Heart left ventricle (tissue), 16 donors: ENCODE results near the gene SCFD2. TPM values are rescaled to one million over a fixed set of nuclear protein-coding genes. Genes with fewer than 3 reads are reported as not detected.

Experiments used
- ATAC-seq, 4 donors: fragments of 200-7000 bp; cut with Tn5 transposase; one replicate each; pipeline ENCODE4 v1.9.1; 2020 to 2022; ENCODE audit warnings: moderate library complexity in 4 of 4, mild to moderate bottlenecking in 3 of 4, moderate number of reproducible peaks in 1 of 4
- DNase-seq, 5 donors: peaks; one replicate each; pipeline ENCODE4 v3.0.0-alpha.2; 2020
- H3K27ac ChIP-seq, 12 donors: fragments of 200-600 bp; sonication (generic) in 4 of 12; one replicate each; pipeline versions ENCODE4 v1.5.0 to v1.8.0; 2016 to 2022; ENCODE audit warnings: mild to moderate bottlenecking in 2 of 12
- H3K27me3 ChIP-seq, 9 donors: fragments of 200-600 bp; sonication (generic) in 2 of 9; one replicate each; pipeline versions ENCODE4 v1.5.1 to v1.8.0; 2016 to 2022; ENCODE audit warnings: mild to moderate bottlenecking in 3 of 9
- H3K36me3 ChIP-seq, 9 donors: fragments of 200-600 bp; sonication (generic) in 2 of 9; one replicate each; pipeline versions ENCODE4 v1.5.0 to v1.8.0; 2018 to 2022; ENCODE audit warnings: mild to moderate bottlenecking in 2 of 9
- H3K4me1 ChIP-seq, 12 donors: fragments of 200-600 bp; sonication (generic) in 4 of 12; one replicate each; pipeline versions ENCODE4 v1.5.0 to v1.8.0; 2016 to 2022; ENCODE audit warnings: mild to moderate bottlenecking in 3 of 12
- H3K4me3 ChIP-seq, 12 donors: fragments of 200-600 bp; sonication (generic) in 4 of 12; one replicate each; pipeline versions ENCODE4 v1.5.0 to v1.8.0; 2017 to 2022; ENCODE audit warnings: mild to moderate bottlenecking in 9 of 12, moderate library complexity in 4 of 12
- H3K9me3 ChIP-seq, 12 donors: fragments of 200-600 bp; sonication (generic) in 4 of 12; one replicate each; pipeline versions ENCODE4 v1.5.0 to v1.8.0; 2016 to 2022; ENCODE audit warnings: mild to moderate bottlenecking in 1 of 12
- POLR2A ChIP-seq, 2 donors: fragments of 450-650 bp; IDR thresholded peaks; one replicate each; pipeline ENCODE4 v1.6.1; 2017; ENCODE audit warnings: antibody characterized with exemption in 2 of 2, mild to moderate bottlenecking in 2 of 2, moderate library complexity in 2 of 2
- WGBS, 4 donors: extraction: QIAGEN DNeasy Blood & Tissue Kit in 2 of 4; methylation state at CpG; one replicate each; pipeline versions ENCODE4 v1.1.5 to v1.1.7; 2013 to 2018; 5-methylcytosine and 5-hydroxymethylcytosine counted together
- intact Hi-C, 10 donors: fragments of 100-400 bp; cut with DNase I; formaldehyde crosslinking; loops; one replicate each; pipeline versions ENCODE4 v1.11.1 to v1.14.2; 2022
- polyA plus RNA-seq, 2 donors: library from polyadenylated mRNA; stranded (reverse); fragments of 200-250 nt; gene quantifications; one replicate each; pipeline ENCODE4 v1.2.3, GENCODE V29; 2013
- total RNA-seq, 9 donors: library from RNA; depleted of rRNA in 2 of 9; stranded (reverse); fragments of >200 nt in 2 of 9; fragmentation: NEBNext Ultra II Directional in 3 of 9; extraction: Animal tissue kit (Norgen Biotek cat#: 25700) in 3 of 9; gene quantifications; one replicate each; pipeline versions ENCODE4 v1.1.0 to v1.2.4, GENCODE V29; 2016 to 2023
- TF ChIP-seq, protein P1 (sequence below), 12 donors: fragments of 200-600 bp; sonication (generic) in 4 of 12; IDR thresholded peaks; one replicate each; pipeline versions ENCODE4 v1.5.0 to v1.8.0; 2018 to 2022; ENCODE audit warnings: antibody characterized with exemption in 12 of 12, mild to moderate bottlenecking in 5 of 12
- donor health status: ischemic (EF 13 %, LVEDD 7.1; RV severe dilation, severe dysfunction).
- donor health status: healthy with polysubstance abuse.
- donor health status: DM: no; HTN: yes; CAD: no.
- donor health status: DM: no; HTN: no; CAD: no.
- donor health status: ischemic (EF 25% LVEDD 6.9; RV normal size, moderate dysfunction).
- donor health status: ischemic (EF 25% LVEDD 5.7; RV mildly dilated, moderate dysfunction).
- donor health status: healthy.
- donor health status: DM: yes; HTN: yes; CAD: no.
- donor health status: ischemic (EF 35%, LVEDD 5.7; RV mildly dilated, moderate dysfunction).
- donor health status: nonischemic (EF 11% LVEDD 7.7; RV severe dilation, severe dysfunction).
- donor health status: DM: yes; HTN: yes; CAD: no.
- donor health status: PGD.
- donor health status: ischemic (EF 29% LVEDD 5.4; RV normal size, mild dysfunction).
- donor health status: nonischemic (EF 23%, LVEDD 6.1; RV moderate dilation, normal function).

Gene SCFD2
- total and polyA plus RNA-seq, 11 donors: 3.7 to 14.0 (median 9.8) TPM

DNA sequence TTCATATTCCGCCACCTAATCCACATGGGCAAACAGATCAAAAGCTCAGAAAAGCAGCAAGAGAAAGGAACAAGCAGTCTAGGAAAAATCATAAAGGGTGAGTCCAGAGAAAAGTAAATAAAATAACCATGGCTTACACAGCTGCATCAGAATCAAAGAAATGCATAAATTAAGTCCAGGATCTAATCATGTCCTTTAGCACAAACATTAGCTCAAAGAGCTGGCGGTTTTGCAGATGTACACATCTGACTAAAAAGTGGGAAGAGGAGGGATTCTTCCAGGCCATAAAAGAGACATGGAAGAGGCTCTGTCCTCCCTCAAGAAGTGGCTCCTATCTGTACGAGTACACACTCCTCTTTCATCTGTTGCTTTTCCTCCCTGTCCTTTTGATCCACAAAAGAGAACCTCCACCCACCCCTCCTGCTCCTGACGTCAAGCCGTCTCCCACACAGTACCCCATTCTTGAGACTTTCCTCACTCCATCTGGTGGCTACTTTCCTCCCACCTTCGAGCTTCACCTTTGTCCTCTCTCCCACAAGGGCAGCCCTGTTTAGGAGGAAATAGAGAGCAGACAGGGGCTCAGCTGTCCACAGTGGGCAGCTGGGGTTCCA lies 411.2 kb downstream of the SCFD2 start:
- Histone ChIP-seq H3K27ac (no peak overlapping the region), H3K9me3 (no peaks in the 10 kb centered on the region), H3K36me3 (no peaks in the 10 kb centered on the region), H3K27me3 (no peaks in the 10 kb centered on the region), H3K4me1 (peaks cover 0 to 30% (median 11%) of the 10 kb centered on the region in 12 donors), H3K4me3 (no peak overlapping the region)
- DNase-seq: no peak
- intact Hi-C loops: loop anchor here in 3 of 10 donors (5.0 to 10.0 kb wide), 4 partner anchors 90 to 242 kb away; partner anchors contain the start of gene RASL11B (in 2 of the 3)
- no peak for ATAC-seq
- 86 to 92% (median 89%) methylated on average over 6 of the region's 6 CpGs for WGBS, 4 donors
- TF ChIP-seq, protein P1, sequence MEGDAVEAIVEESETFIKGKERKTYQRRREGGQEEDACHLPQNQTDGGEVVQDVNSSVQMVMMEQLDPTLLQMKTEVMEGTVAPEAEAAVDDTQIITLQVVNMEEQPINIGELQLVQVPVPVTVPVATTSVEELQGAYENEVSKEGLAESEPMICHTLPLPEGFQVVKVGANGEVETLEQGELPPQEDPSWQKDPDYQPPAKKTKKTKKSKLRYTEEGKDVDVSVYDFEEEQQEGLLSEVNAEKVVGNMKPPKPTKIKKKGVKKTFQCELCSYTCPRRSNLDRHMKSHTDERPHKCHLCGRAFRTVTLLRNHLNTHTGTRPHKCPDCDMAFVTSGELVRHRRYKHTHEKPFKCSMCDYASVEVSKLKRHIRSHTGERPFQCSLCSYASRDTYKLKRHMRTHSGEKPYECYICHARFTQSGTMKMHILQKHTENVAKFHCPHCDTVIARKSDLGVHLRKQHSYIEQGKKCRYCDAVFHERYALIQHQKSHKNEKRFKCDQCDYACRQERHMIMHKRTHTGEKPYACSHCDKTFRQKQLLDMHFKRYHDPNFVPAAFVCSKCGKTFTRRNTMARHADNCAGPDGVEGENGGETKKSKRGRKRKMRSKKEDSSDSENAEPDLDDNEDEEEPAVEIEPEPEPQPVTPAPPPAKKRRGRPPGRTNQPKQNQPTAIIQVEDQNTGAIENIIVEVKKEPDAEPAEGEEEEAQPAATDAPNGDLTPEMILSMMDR (IDR thresholded peaks at IDR 0.05): no peak
- TF ChIP-seq POLR2A (IDR thresholded peaks at IDR 0.05): no peak

DNA sequence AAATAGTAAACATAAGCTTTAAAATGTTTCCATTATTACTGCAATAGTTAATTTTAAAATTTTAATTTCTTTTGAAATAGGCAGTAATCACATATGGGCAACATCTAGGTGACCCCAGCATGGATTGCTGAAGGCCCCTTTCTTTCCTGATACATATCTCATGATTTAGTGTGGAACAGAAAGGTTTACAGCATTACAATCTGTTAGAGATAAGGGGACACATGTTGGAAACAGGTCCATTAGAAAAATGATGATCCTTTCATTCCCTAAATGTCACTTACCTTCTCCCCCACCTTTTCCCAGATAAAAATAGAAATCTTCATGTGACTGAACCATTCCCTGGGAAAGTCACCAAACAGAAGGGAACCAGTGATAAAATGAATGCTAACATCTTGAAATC lies 413.3 kb downstream of the SCFD2 start:
- peaks cover 0 to 31% (median 10%) of the 10 kb centered on the region in 12 donors for H3K4me1 ChIP-seq

DNA sequence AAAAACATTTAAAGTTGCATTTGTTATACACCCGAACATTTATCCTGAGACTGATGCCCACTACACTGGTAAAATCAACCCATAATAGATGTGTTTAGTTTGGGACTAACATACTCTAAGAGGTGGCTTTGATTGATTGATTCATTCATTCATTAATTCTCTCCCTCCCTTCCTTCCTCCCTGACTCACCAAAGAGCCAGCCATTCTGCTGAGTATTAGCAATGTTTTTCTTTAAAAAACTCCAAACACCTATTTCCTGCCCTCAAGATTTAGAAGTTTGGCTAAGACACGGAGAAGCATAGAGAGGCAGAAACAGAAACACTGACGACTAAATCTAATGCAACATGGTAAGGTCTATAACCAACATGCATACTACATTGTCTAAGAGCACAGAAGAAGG lies 414.8 kb downstream of the SCFD2 start:
- 85 to 93% (median 89%) methylated on average over 3 of the region's 3 CpGs for WGBS, 4 donors
- Histone ChIP-seq H3K4me1 (peaks cover 0 to 24% (median 5%) of the 10 kb centered on the region in 12 donors), H3K27ac (no peak overlapping the region), H3K9me3 (no peaks in the 10 kb centered on the region), H3K4me3 (no peak overlapping the region), H3K27me3 (no peaks in the 10 kb centered on the region), H3K36me3 (no peaks in the 10 kb centered on the region)
- TF ChIP-seq, protein P1 (IDR thresholded peaks at IDR 0.05): no peak
- no peak for TF ChIP-seq POLR2A (IDR thresholded peaks at IDR 0.05)
- ATAC-seq (no peak), DNase-seq (no peak)
- intact Hi-C loops: loop anchor here in 3 of 10 donors (5.0 to 10.0 kb wide), 3 partner anchors 86 to 239 kb away; partner anchors contain the start of gene RASL11B (in 1 of the 3)

More for the DNA sequence above, 413.3 kb downstream of the SCFD2 start:
- DNase-seq: no peak
- Histone ChIP-seq H3K9me3 (no peaks in the 10 kb centered on the region), H3K36me3 (no peaks in the 10 kb centered on the region), H3K27ac (no peak overlapping the region), H3K4me3 (no peak overlapping the region), H3K27me3 (no peaks in the 10 kb centered on the region)
- intact Hi-C loops: loop anchor here in 3 of 10 donors (5.0 to 10.0 kb wide), 3 partner anchors 88 to 240 kb away; partner anchors contain the start of gene RASL11B (in 1 of the 3)
- TF ChIP-seq POLR2A (IDR thresholded peaks at IDR 0.05): no peak
- TF ChIP-seq, protein P1 (IDR thresholded peaks at IDR 0.05): no peak
- no peak for ATAC-seq

DNA sequence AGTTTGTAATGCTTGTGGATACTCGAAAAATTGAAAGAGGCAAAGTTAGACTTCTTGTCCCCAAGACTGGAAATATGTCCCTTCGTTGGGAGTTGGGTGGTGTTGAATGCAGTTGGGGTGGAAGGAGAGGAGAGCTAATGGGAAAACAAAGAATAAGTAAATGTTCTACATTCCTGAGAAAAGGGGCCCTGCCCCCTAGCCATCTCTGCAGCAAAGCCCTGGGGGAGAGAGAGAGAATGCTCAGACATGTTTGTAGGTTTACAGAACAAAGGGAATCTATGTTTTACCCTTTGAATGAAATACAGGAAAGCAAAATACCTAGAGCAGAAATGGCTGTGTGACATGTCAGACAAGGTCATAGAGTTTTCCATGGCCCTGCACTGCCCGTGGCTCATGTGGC lies 415.6 kb downstream of the SCFD2 start:
- H3K4me1 ChIP-seq: peaks cover 0 to 31% (median 5%) of the 10 kb centered on the region in 12 donors
- intact Hi-C loops: loop anchor here in 3 of 10 donors (5.0 to 10.0 kb wide), 3 partner anchors 85 to 238 kb away; partner anchors contain the start of gene RASL11B (in 1 of the 3)
- WGBS, 4 donors: 90 to 94% (median 91%) methylated on average over 3 of the region's 3 CpGs
- no peak overlapping the region for H3K4me3 ChIP-seq
- ATAC-seq: no peak
- TF ChIP-seq, protein P1 (IDR thresholded peaks at IDR 0.05): no peak
- no peak for TF ChIP-seq POLR2A (IDR thresholded peaks at IDR 0.05)
- no peaks in the 10 kb centered on the region for H3K36me3 ChIP-seq
- H3K27me3 ChIP-seq: no peaks in the 10 kb centered on the region
- no peak overlapping the region for H3K27ac ChIP-seq
- DNase-seq: no peak
- H3K9me3 ChIP-seq: no peaks in the 10 kb centered on the region
